Panc1 (cell line): ENCODE results near the gene FCF1.

Source experiments
- TCF7L2 ChIP-seq: IDR thresholded peaks from 2 replicates; pipeline ENCODE4 v1.6.1; 2011; ENCODE audit warnings: mild to moderate bottlenecking, low read depth, low read length, inconsistent platforms
- TF ChIP-seq, protein P1 (sequence below): fragments of 450-650 bp; IDR thresholded peaks from 2 replicates; pipeline ENCODE4 v1.5.1; 2017; ENCODE audit warnings: mild to moderate bottlenecking

DNA sequence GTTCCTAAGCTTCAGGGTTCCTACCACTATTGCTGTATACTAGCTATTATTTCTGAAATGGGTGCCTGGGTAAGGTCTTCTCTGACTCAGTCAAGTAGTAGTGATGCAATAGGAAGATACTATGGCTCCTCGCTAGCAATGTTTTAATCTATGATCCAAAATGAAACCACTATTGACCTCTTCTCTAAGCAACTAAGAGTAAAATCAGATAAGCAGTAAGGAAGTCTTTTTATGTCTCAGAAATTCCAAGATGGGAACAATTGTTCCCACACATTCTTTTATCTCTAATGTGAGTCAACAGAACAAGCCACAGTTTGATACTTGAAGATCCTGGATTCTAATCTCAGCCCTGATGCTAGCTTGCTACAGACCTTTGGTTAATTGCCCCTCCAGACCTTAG is 45.2 kb upstream of the FCF1 start:
- TF ChIP-seq TCF7L2: no peak
- TF ChIP-seq, protein P1, sequence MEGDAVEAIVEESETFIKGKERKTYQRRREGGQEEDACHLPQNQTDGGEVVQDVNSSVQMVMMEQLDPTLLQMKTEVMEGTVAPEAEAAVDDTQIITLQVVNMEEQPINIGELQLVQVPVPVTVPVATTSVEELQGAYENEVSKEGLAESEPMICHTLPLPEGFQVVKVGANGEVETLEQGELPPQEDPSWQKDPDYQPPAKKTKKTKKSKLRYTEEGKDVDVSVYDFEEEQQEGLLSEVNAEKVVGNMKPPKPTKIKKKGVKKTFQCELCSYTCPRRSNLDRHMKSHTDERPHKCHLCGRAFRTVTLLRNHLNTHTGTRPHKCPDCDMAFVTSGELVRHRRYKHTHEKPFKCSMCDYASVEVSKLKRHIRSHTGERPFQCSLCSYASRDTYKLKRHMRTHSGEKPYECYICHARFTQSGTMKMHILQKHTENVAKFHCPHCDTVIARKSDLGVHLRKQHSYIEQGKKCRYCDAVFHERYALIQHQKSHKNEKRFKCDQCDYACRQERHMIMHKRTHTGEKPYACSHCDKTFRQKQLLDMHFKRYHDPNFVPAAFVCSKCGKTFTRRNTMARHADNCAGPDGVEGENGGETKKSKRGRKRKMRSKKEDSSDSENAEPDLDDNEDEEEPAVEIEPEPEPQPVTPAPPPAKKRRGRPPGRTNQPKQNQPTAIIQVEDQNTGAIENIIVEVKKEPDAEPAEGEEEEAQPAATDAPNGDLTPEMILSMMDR: no peak
